GM23248 (cell line): Measurements from ENCODE around the gene MAMDC4.

ENCODE experiments used
- EZH2 ChIP-seq: fragments of 200-600 bp; sonication (generic); IDR thresholded peaks from 2 replicates; pipeline ENCODE4 v1.6.1; 2018; ENCODE audit warnings: antibody characterized with exemption, mild to moderate bottlenecking; ENCODE audit not compliant: insufficient read depth, poor library complexity, severe bottlenecking
- EZH2phosphoT487 ChIP-seq: fragments of 200-600 bp; sonication (generic); IDR thresholded peaks from 2 replicates; pipeline ENCODE4 v1.6.1; 2018; ENCODE audit warnings: antibody characterized with exemption, moderate library complexity, mild to moderate bottlenecking, low read depth; ENCODE audit not compliant: insufficient read depth

DNA sequence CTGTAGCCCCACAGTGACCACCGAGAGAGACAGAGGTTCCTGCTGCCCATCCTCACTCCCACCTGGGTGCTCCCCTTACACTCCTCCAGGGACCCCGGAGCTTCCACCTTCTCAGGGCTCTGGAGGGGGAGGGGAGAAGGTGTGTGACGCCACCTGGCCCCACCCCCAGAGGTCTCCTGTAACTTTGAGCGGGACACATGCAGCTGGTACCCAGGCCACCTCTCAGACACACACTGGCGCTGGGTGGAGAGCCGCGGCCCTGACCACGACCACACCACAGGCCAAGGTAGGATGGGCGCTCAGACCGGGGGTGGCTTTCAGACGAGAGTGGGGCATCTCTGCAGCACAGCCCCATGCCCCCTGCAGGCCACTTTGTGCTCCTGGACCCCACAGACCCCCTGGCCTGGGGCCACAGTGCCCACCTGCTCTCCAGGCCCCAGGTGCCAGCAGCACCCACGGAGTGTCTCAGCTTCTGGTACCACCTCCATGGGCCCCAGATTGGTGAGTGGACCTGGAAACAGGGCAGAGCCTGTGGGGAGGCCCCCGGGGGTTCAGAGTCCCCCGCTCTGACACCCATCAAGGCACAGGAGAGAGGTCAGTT is 4.5 kb downstream of the MAMDC4 start:
- no peak for TF ChIP-seq EZH2
- TF ChIP-seq EZH2phosphoT487, result no peak
